Activated CD8-positive, alpha-beta memory T cell treated with anti-CD3 and anti-CD28 coated beads, Interleukin-2, amount 50 U/mL, for 1 hour (primary cell): ENCODE data around the gene SAMD10.
A peak's percentile ranks its signal among the peaks of the same experiment; 100 is the strongest.
"Not testable (repeated sequence)": the region's sequence is repeated elsewhere in the genome, so short reads cannot be mapped to it uniquely, and the experiment has no call there.

Experiments
- DNase-seq: peaks from one replicate; pipeline ENCODE4 v3.0.0-alpha.2; 2020; ENCODE audit errors: extremely low read depth

The SAMD10 gene

DNA sequence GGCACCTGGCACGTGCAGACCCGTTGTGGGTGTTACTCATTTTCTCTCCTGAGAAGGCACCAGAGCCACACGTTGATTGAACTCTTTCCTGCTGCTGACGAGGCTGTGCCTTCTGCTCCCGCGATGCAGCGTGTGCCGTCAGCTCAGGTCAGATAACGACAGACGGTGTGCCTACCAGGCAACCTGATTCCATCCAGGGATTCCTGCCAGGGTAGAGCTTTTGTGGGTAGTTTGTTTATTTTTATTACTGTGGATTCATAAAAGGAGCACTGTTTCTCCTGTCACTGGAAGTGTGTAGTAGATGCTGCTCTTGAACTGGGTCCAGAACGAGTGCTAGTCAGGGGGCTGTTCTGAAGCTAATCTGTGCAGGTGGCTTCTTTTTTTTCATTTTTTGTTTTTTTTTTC lies 22.2 kb upstream of the SAMD10 start:
- no peak for DNase-seq

GRCh38 chr20:64000906-64001305 lies 21.5 kb upstream of the SAMD10 start:
- no peak for DNase-seq

DNA sequence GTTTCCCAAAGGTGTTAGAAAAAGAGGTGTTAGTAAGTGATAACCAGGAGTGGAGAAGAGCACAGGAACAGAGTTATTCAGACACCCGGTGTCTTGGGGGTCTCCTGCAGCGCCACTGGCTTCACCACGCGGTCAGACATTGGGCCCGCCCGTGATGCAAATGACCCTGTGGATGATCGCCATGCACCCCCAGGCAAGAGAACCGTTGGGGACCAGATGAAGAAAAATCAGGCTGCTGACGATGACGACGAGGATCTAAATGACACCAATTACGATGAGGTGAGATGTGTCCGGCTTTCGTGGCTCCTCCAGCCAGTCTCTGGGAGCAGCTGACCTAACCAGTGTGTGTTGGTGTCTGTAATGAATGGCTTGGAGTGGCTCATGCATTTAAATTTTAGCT lies 3.5 kb upstream of the SAMD10 start:
- DNase-seq = no peak

GRCh38 chr20:63980806-63981728 lies 1.6 kb upstream of the SAMD10 start, which contains the start of gene PRPF6:
TSS of gene PRPF6 (plus strand) at chr20:63981132. CDS start at chr20:63981246, 114 bp downstream.
- peak; percentile 91 for DNase-seq

- no peak for DNase-seq
Measured at GRCh38 chr20:63980317-63980805, 919 bp upstream of the SAMD10 start.

GRCh38 chr20:63979229-63979556 lies 249 bp downstream of the SAMD10 start:
- no peak for DNase-seq

- DNase-seq = no peak
Measured at GRCh38 chr20:63978319-63979228, 868 bp downstream of the SAMD10 start.

DNA sequence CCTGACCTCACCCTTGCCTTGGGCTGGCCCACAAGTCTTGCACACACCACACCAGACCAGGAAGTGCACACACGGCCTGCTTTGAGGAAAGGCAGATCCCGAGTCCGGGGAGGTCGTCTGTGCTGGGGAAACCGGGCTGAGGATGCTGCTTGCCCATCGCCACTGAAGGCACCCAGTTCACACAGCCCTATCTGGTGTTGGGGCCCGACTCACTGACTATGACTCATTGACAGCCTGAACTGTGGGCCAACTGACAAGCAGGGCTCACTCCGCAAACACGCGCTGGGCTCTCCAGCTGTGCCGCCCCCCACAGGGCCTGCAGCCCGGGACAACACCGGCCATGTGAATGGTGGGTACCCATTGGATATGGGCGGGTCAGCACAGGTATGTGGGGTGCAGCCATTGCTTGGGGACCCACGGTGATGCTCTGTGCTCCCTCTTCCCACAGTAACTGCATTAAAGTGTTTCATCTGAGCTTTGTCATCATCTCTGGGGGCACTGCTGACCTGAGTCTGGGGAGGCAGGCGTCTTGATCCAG lies 1.6 kb downstream of the SAMD10 start:
- DNase-seq = peak; percentile 32

GRCh38 chr20:63976980-63977738 lies 2.3 kb downstream of the SAMD10 start:
- no peak for DNase-seq

- DNase-seq = not testable (repeated sequence)
Measured at GRCh38 chr20:63976511-63976910, 2.9 kb downstream of the SAMD10 start.

- DNase-seq = no peak
Measured at GRCh38 chr20:63974402-63975200, 4.8 kb downstream of the SAMD10 start.

GRCh38 chr20:63973636-63974401 lies 5.6 kb downstream of the SAMD10 start:
- no peak for DNase-seq

DNA sequence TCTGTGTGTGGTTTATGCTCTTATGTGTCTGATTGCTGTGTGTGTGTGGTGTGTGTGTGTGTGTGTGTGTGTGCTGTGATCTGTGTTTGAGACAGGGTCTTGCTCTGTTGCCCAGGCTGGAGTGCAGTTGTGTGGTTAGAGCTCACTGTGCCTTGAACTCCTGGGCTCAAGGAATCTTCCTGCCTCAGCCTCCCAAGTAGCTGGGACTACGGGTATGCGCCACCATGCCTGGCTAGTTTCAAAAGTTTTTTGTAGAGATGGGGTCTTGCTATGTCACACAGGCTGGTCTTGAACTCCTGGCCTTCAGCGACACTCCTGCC lies 6.3 kb downstream of the SAMD10 start:
- no peak for DNase-seq

GRCh38 chr20:63972312-63973159 lies 6.9 kb downstream of the SAMD10 start:
- DNase-seq = no peak

DNA sequence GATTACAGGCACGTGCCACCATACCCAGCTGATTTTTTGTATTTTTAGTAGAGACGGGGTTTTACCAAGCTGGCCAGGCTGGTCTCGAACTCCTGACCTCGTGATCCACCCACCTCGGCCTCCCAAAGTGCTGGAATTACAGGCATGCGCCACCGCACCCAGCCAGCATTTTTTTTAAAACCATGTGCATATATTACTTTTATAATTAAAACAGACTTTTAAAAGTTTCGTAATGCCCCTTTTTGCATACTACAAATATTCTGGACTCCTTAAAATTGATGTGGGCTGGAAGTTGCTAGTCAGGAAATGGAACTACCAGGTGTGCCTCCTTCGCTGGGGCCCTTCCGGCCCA lies 7.5 kb downstream of the SAMD10 start:
- not testable (repeated sequence) for DNase-seq

GRCh38 chr20:63970714-63971431 lies 8.6 kb downstream of the SAMD10 start:
- DNase-seq = no peak

DNA sequence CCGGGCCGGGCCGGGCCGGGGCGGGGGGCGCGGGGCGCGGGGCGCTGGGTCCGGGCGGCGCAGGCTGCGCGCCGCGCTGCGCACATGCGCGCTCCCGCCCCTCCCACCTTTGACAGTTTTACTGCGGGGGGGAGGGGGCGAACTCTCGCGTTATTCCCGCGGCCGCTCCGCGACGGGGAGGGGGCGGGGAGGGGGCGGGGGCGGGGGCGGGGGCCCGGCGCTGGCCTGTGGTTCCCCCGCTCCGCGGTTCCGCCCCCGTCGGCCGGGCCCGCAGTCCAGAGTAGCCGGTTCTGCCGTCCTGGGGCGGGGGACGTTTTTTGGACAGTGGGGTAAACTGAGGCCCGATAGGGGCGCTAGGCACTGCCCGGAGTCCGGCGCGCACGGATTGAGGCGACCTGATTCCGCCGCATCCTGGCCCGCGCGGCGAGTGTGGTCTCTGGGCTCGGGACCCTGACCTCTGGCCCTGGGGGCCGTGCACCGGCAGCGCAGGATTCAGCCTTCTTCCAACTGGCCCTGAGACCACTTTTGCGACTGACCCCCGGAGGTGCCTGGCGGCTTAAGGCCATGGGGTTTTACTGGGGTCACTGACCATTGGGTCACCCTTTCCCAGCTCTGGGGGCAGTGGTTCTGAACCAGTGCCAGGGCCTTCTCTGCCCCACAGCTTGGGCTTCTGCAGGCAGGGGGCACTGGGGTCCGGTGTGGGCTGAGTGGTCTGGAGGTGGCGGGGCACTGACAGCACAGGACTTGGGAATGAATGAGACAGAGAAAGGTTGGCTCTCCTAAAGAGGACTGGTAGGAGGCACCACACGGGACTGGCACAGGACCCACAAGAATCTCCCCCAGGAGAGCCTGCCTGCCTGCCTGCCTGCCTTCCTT lies 9.4 kb downstream of the SAMD10 start, which contains the start of gene ZNF512B:
Gene ZNF512B (minus strand): TSS at position 93 of the 876 bp plus-strand sequence. CDS start 1,980 bp downstream, outside the sequence.
- no peak for DNase-seq
